GM12875 (cell line): ENCODE measurements around the gene FOSL2.

Source experiments
- H3K4me3 ChIP-seq: one replicate; pipeline ENCODE4 v1.5.1; 2011; ENCODE audit warnings: low read depth, low read length, control low read depth
- TF ChIP-seq, protein P1 (sequence below): IDR thresholded peaks from 2 replicates; pipeline ENCODE4 v1.5.1; 2011; ENCODE audit warnings: low read depth, mild to moderate bottlenecking, control low read depth, inconsistent platforms, low read length, moderate library complexity, borderline replicate concordance; ENCODE audit not compliant: insufficient read depth

FOSL2 gene

DNA sequence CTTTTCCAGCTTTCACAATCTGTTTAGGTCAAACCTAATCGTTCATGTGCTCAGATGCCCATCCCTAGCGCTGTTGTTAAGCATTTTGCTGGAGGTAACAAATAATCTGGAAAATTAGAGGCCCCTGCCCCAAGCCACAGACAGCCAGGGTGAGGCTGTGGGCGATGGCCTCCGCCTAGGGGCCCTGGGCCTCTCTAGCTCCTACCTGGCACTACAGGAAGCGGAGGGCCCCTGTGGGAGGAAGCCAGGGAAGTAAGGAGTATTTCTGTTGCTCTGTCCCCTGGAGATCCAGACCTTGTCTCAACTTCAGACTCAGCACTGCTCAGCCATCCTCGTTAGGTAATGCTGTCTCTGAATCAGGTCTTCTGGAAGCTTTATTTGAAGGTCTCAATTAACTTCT lies 12.4 kb upstream of the FOSL2 start:
- H3K4me3 ChIP-seq, result no peak overlapping the region
- TF ChIP-seq, protein P1, sequence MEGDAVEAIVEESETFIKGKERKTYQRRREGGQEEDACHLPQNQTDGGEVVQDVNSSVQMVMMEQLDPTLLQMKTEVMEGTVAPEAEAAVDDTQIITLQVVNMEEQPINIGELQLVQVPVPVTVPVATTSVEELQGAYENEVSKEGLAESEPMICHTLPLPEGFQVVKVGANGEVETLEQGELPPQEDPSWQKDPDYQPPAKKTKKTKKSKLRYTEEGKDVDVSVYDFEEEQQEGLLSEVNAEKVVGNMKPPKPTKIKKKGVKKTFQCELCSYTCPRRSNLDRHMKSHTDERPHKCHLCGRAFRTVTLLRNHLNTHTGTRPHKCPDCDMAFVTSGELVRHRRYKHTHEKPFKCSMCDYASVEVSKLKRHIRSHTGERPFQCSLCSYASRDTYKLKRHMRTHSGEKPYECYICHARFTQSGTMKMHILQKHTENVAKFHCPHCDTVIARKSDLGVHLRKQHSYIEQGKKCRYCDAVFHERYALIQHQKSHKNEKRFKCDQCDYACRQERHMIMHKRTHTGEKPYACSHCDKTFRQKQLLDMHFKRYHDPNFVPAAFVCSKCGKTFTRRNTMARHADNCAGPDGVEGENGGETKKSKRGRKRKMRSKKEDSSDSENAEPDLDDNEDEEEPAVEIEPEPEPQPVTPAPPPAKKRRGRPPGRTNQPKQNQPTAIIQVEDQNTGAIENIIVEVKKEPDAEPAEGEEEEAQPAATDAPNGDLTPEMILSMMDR, result no peak

DNA sequence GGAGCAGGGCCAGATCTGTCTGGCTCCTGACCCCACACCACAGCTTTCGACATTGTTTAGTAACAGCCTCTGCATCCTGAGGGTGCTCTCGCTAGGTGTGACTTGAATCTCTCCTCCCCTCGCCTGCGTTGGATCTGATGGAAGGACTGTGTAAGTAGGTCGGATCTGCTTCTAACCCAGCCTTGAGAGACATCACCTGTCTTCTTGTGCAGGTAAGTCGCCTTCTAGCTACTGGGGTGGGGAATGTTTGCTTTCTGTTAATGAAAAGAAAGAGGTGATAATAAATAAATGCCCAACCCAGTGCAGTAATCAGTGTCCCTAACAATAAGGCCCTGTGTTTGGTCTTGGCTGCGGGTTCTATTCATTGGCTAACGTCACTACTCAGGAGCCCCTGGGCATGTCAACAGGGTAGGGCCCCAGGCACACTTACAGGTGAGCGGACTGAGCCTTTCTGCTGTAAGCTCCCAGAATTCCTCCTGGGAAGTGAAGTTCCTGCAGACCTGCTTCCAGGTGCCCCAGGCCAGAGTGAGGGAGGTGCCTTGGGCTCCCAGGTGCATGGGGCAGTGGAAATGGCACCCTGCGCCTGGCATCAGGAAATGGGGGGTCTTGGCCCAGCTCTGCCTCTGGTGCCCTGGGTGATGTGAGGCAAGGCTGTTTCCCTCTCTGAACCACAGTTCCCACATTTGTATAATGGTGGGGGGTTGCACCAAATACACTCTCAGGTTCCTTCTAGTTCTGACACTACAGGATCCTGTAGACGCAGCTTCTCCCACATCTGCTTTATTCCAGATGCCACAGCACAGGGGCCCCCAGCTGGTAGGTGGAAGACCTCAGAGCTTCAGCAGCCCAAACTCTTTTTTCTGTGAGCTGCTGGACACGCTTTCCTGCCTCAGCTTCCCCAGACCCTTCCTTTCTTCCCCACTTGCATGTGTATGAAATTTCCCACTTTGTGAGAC lies 11.2 kb upstream of the FOSL2 start:
- TF ChIP-seq, protein P1, result no peak
- H3K4me3 ChIP-seq, result no peak overlapping the region

GRCh38 chr2:28382755-28383154 lies 9.9 kb upstream of the FOSL2 start:
- TF ChIP-seq, protein P1, result no peak
- H3K4me3 ChIP-seq, result no peak overlapping the region

- TF ChIP-seq, protein P1, result no peak
- H3K4me3 ChIP-seq, result no peak overlapping the region
These were observed 5.3 kb upstream of the FOSL2 start for GRCh38 chr2:28387082-28387960.

GRCh38 chr2:28389399-28390240 lies 3.0 kb upstream of the FOSL2 start:
- TF ChIP-seq, protein P1, result no peak
- peak overlapping the region; percentile 65 for H3K4me3 ChIP-seq

DNA sequence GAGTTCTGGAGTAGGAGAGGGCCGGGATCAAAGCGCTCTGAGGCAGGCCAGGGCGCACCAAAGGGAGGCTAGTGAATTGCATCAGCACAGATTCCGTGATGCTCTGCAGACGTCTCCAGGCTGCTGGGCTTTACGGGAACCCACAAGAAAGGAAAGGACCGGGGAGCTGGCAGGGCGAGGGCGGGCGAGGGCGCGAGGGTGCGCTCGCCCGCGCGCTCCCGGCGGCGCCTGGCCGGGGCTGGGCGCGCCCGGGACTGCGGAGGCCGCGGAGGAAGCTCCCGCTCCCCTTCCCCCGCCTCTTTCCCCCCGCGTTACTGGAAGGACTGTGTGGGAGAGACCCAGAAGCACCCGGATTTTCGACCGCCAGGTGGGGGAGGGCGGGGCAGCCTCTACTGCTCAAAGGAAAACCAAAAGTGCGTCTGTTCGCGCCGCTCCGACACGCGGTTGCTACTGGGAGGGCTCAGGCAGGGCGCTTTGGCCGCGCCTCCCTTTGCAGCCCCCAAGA lies 2.4 kb upstream of the FOSL2 start:
- peak overlapping the region; percentile 65 for H3K4me3 ChIP-seq
- TF ChIP-seq, protein P1, result no peak
